SK-N-SH (cell line): Measurements from ENCODE around the gene PACSIN1.

Experiments used
- CTCF ChIP-seq: fragments of 200-600 bp; sonication (generic); IDR thresholded peaks from 2 replicates; pipeline ENCODE4 v1.6.1; 2017; ENCODE audit warnings: antibody characterized with exemption, mild to moderate bottlenecking, moderate library complexity
- FOXJ3 ChIP-seq: sonication (generic); formaldehyde crosslinking; IDR thresholded peaks from 2 replicates; pipeline ENCODE4 v1.5.1; 2020; ENCODE audit warnings: mild to moderate bottlenecking, missing genetic modification reagents
- FOXM1 ChIP-seq: IDR thresholded peaks from 2 replicates; pipeline ENCODE4 v1.4.0; 2012; ENCODE audit warnings: low read depth, mild to moderate bottlenecking
- GATA2 ChIP-seq: sonication (generic); formaldehyde crosslinking; IDR thresholded peaks from 2 replicates; pipeline ENCODE4 v1.5.0; 2020; ENCODE audit warnings: mild to moderate bottlenecking, missing genetic modification reagents
- MXI1 ChIP-seq: IDR thresholded peaks from 2 replicates; pipeline ENCODE4 v1.6.1; 2012; ENCODE audit warnings: mild to moderate bottlenecking, low read depth, low read length, improper control_type of control experiment
- NRF1 ChIP-seq: IDR thresholded peaks from 2 replicates; pipeline ENCODE4 v1.6.1; 2012; ENCODE audit warnings: low read depth, mild to moderate bottlenecking, low read length
- POLR2AphosphoS5 ChIP-seq: IDR thresholded peaks from 2 replicates; pipeline ENCODE4 v1.6.1; 2012; ENCODE audit warnings: low read depth, low read length

DNA sequence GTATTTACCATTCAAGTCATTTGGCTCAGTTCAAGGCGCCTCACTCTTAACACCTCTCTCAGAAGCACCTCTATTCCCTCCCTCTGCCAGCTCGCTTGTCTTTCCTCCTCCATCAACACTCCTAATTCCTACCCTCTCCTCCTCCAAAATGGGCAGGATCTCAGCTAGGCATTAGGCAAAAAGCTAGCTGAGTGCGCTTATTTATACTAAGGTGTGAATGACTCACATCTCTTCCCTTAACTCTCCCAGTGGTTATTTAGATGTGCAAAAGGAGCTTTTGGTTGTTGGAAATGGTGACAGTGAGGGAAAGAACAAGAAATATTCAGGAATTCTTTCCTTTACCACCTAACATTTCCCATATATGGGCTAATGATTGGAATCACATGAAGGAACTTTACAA, 29.1 kb downstream of the PACSIN1 start:
- TF ChIP-seq CTCF = no peak
- TF ChIP-seq MXI1 = no peak
- no peak for TF ChIP-seq GATA2 (CRISPR knock-in tag)
- TF ChIP-seq NRF1 = no peak
- TF ChIP-seq FOXM1 = no peak
- TF ChIP-seq FOXJ3 = no peak
- TF ChIP-seq POLR2AphosphoS5 = no peak
